Skin of body (tissue), 2 donors: ENCODE measurements around the gene PIK3R4. TPM values are rescaled to one million over a fixed set of nuclear protein-coding genes. Genes with fewer than 3 reads are reported as not detected.

ENCODE experiments used
- DNase-seq: peaks from one replicate; lab custom pipeline; 2025; lab: John Stamatoyannopoulos, UW
- total RNA-seq: library from RNA; depleted of rRNA; stranded (reverse); fragments of >200 nt; gene quantifications from one replicate; pipeline ENCODE4 v1.2.3, GENCODE V29; 2014

The PIK3R4 gene
- total RNA-seq, 1 donor from 2014 or later, result 30.2 TPM

- DNase-seq, result no peak
Observed at GRCh38 chr3:130741946-130742610, 4.6 kb downstream of the PIK3R4 start.

- DNase-seq, result no peak
Observed at GRCh38 chr3:130739848-130740247, 6.8 kb downstream of the PIK3R4 start.

- no peak for DNase-seq
Observed at GRCh38 chr3:130738241-130738640, 8.4 kb downstream of the PIK3R4 start.

DNA sequence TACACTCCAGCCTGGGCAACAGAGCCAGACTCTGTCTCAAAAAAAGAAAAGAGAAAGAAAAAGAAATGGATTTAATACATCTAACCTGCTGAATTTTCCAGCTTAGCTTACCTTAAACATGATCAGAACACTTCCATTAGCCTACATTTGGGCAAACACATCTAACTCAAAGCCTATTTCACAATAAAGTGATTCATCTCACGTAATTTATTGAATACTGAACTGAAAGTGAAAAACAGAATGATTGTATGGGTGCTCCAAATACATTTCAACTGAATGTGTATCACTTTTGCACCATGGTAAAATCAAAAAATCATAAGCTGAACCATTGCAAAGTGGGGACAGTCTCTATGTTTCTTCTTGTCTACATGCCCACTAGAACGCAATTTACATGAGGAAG lies 9.0 kb downstream of the PIK3R4 start:
- no peak for DNase-seq

DNA sequence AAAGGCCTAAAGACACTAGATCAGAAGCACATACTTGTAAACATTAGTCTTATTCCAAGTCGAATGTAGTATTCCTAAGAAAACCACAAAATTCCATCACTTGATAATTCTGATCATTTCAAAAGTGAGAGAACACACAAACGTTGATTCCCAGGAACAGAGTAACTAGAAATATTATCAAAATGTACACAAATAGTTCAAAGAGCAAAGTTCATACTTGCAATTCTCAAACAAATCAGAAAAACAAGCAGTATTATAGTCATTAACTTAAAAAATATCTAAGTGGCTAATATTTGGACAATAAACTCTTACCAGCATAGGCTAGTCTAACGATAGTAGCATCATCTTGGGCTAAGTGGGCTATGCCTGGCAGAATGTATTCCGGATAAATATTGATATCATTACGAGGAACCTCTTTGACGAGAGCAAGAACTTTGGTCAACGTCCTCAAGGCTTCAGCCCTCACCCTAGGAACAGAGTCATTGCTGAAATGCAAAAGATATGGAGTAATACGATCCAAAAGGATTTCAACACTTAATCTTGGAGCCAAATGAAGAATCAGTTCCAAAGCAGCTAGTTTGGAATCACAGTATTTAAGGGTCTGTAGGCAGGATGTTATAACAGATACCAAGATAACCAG lies 13.3 kb downstream of the PIK3R4 start:
- DNase-seq, result no peak

GRCh38 chr3:130732501-130732900 lies 14.1 kb downstream of the PIK3R4 start:
- DNase-seq, result no peak

DNA sequence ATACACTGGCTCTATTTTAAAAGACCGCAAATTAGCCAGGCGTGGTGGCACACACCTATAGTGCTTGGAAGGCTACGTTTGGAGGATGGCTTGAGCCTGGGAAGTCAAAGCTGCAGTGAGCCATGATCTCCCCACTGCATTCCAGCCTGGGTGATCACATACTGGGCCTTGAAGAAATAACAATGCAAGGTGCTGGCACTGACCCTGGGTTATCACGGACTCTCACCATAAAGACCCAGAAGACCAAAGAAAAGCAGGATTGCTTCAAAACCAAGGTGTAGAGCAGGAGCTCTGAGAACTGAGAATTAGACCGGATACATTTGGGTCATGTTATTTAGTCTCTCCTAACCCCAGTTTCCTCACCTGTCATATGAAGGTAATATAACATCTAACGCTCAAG lies 14.8 kb downstream of the PIK3R4 start:
- DNase-seq, result no peak

DNA sequence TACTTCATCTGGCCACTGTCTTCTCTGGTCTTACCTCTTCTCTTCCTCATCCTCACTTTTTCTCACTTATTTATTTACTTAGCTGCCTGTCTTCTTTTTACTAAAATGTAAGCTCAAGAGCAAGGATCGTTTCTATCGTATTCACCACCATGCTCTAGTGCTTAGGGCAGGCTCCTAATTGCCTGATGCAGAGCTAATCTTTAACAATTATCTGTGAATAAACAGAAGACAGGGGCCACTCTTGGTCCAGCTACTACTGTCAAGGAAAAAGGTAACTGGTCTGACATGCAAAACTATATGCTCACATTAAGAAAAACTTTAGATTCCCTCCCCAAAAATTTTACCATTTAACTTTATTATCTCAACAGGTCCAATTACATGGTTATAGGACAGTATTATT lies 17.5 kb downstream of the PIK3R4 start:
- DNase-seq, result no peak

DNA sequence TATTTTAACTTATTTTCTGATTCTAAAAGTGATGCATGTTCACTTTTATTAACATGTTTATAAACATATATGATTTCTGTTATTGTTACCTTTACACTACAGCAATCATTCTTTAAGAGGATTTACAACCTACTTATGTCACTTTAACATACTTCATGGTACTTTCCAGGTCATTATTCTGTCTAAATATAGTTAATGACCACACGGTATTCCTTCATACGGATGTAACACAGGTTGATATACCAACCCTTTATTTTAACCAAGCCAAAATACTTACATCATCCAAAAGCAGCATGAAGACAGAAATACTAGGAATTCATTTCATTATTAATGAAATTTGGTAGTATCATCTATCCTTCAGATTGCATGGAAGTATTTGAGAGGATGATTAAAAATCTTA lies 18.6 kb downstream of the PIK3R4 start:
- DNase-seq, result no peak

- no peak for DNase-seq
Observed at GRCh38 chr3:130725746-130726145, 20.9 kb downstream of the PIK3R4 start.

DNA sequence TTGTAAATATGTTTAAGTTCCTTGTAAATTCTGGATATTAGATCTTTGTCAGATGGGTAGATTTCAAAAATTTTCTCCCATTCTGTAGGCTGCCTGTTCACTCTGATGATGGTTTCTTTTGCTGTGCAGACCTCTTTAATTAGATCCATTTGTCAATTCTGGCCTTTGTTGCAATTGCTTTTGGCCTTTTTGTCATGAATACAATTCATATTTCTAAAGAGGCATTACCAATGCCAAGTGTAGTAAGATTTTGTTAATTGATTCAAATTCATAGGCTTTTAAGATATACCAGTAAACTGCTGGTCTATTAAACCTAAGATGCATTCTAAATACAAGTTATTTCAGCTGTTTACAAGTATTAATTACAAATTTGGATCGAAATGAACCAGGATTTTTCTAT lies 31.0 kb downstream of the PIK3R4 start:
- peak; percentile 10 for DNase-seq

DNA sequence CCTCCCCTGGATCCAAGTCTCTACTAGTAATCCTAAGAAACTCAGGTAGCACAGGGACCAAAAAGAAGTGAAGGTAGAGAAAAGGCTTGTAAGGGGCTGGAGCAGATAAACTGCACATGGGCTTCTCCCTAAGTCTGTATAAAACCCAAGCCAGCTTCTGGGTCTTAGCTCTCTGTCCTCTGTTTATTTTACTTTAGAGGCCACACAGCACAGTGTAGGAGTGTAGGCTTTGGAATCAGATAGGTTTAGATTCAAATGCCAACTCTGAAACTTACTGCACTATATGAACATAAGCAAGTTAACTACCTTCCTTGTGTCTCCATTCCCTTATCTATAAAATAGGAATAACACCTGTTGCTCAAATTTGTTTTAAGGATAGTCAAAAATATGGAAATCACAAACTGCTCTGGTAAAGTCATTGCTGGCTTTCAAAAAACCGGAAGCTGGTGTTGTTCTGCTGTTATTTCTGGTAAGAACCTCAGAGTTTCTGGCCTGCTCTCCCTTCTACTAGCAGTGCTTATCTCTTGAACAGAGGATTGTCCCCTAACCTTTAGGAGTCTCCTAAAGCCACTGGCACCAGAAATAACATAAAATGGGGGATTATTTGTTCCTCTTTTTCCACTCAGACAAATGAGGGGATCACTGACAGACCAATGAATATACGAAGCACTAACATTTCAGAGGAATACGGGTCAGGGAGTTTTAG lies 33.8 kb downstream of the PIK3R4 start:
- DNase-seq, result no peak

DNA sequence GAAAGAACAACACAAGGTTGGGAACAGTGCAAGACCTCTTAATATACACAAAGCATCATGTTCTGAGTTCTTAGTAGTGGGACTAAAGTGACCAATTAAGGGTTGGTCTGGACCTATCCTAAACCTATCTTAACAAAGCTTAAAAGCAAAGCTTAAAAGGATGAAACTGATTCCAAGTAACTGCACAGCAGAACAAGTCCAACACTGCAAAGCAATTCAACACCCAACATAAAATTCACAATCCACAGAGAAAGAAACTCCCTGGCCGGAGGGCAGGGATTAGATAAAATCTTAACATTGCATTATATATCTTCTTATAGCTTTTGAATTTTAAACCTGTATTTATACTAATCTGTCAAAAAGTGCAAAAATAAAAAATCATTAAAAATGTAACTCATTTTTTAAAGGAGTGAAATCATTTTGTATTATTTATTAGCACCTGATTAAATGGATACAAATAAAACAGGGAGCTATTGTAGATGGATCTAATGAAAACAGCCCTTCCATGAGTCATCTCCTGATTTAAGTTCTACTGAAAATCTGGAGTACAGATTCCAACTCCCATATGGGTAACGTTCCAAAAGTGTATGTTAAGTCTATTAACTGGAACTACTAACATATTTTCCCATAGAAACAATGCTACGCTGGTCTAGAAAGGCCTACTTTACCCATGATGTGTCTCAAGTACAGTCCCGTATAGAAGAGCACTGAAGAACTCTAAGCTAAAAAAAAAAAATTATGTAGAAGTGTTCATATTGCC lies 34.9 kb downstream of the PIK3R4 start:
- DNase-seq, result peak; percentile 88

- DNase-seq, result peak; percentile 68
Observed at GRCh38 chr3:130709671-130710070, 37.0 kb downstream of the PIK3R4 start.

DNA sequence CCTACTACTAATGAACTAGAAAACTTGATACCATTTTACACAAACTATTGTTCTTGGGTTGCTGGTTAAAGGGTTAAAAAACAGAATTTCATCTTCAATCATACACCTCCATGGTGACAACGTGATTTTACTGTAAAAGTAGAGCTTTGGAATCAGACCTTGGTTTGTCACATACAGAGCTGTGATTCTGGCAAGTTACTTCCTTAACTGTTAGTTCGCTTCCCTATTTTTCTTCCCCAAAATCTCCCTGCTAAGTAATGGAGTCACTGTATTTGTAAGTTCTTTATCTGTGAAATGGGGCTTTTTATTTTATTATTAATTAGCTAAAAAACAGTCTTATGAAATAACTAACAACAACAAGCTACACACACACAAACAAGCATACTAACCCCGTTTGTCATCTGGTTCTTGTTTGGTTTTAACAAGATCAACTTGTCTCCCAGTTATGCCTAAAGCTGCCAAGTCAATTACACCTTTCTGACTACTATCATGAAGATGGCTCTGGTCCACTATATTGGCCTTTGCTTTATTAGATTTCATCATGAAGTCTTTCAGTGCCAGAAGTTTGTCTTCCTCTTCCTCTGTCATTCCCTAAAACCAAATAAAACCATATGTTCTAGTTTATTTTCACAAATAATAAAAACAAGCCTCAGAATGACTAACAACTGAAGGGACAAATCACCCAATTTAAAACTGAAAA lies 38.6 kb downstream of the PIK3R4 start:
- peak; percentile 57 for DNase-seq

DNA sequence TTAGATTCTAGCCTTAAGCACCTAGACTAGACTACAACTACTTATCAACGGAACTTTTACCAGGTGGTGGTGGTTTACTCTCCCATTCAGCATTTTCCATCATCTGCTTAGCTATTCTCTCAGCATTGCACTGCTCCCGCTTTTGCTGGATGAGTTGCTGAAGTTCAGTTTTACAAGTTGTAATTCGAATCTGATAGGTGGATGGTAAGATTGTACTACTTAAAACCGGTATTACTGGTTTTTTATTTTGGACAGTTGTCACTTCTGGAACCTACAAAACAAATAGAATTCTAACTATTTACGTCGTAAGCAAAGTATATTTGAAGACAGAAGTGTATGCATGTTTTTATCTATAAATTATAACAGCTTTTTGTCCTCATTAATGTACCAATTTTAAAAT lies 41.1 kb downstream of the PIK3R4 start:
- no peak for DNase-seq

GRCh38 chr3:130702985-130703384 lies 43.6 kb downstream of the PIK3R4 start:
- no peak for DNase-seq

- peak; percentile 20 for DNase-seq
Observed at GRCh38 chr3:130700541-130700940, 46.1 kb downstream of the PIK3R4 start.

GRCh38 chr3:130699765-130700164 lies 46.9 kb downstream of the PIK3R4 start:
- no peak for DNase-seq

DNA sequence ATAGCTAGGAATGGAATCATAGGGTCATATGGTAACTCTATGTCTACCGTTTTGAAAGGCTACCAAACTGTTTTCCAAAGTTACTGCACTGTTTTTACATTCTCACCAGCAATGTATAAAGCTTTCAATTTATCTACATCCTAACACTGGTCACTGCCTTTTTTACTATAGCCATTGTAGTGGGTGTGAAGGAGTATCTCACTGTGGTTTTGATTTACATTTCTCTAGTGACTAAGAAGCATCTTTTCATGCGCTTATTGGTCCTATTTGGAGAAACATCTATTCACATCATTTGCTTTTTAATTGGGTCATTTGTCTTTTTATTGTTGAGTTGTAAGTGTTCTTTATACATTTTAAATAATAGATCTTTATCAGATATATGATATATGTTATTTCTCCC lies 53.3 kb downstream of the PIK3R4 start:
- no peak for DNase-seq

- no peak for DNase-seq
Observed at GRCh38 chr3:130692455-130692854, 54.2 kb downstream of the PIK3R4 start.
